H9 (cell line): Measurements from ENCODE around the gene GRWD1. TPM values are rescaled to one million over a fixed set of nuclear protein-coding genes. Genes with fewer than 3 reads are reported as not detected.
A peak's percentile ranks its signal among the peaks of the same experiment; 100 is the strongest.

ENCODE experiments used
- DNase-seq: peaks from one replicate; pipeline ENCODE4 v3.0.0-alpha.2; 2017
- H2AFZ ChIP-seq: one replicate; pipeline ENCODE4 v1.6.1; 2013; ENCODE audit warnings: mild to moderate bottlenecking, low read length, control low read depth, moderate library complexity
- H2AK5ac ChIP-seq: 2 replicates; pipeline ENCODE4 v1.6.1; 2013; ENCODE audit warnings: low read length, control low read depth, mixed read lengths; ENCODE audit not compliant: insufficient read length
- H2BK120ac ChIP-seq: one replicate; pipeline ENCODE4 v1.6.1; 2013; ENCODE audit warnings: low read depth, mild to moderate bottlenecking, low read length, control low read depth, inconsistent platforms; ENCODE audit not compliant: poor library complexity, severe bottlenecking
- H2BK12ac ChIP-seq: 2 replicates; pipeline ENCODE4 v1.6.1; 2013; ENCODE audit warnings: low read length, control low read depth, mixed read lengths, low read depth; ENCODE audit not compliant: insufficient read length
- H2BK15ac ChIP-seq: 2 replicates; pipeline ENCODE4 v1.6.1; 2013; ENCODE audit warnings: low read depth, low read length, control low read depth
- H2BK20ac ChIP-seq: one replicate; pipeline ENCODE4 v1.6.1; 2013; ENCODE audit warnings: low read depth, mild to moderate bottlenecking, low read length, control low read depth, inconsistent platforms; ENCODE audit not compliant: poor library complexity, severe bottlenecking
- H2BK5ac ChIP-seq: 2 replicates; pipeline ENCODE4 v1.6.1; 2013; ENCODE audit warnings: low read length, control low read depth, mixed read lengths; ENCODE audit not compliant: insufficient read length
- H3K14ac ChIP-seq: 2 replicates; pipeline ENCODE4 v1.6.1; 2013; ENCODE audit warnings: low read length, control low read depth; ENCODE audit not compliant: insufficient read depth
- H3K18ac ChIP-seq: 2 replicates; pipeline ENCODE4 v1.6.1; 2013; ENCODE audit warnings: low read depth, mild to moderate bottlenecking, mixed read lengths, low read length, control low read depth; ENCODE audit not compliant: insufficient read length
- H3K23ac ChIP-seq: 2 replicates; pipeline ENCODE4 v1.6.1; 2013; ENCODE audit warnings: low read length, control low read depth, mixed read lengths, low read depth; ENCODE audit not compliant: insufficient read length
- H3K23me2 ChIP-seq: 2 replicates; pipeline ENCODE4 v1.6.1; 2013; ENCODE audit warnings: low read depth, mild to moderate bottlenecking, mixed read lengths, low read length, control low read depth; ENCODE audit not compliant: insufficient read length, poor library complexity, severe bottlenecking
- H3K27ac ChIP-seq: 2 replicates; pipeline ENCODE4 v1.5.1; 2013; ENCODE audit warnings: low read length, control low read depth, mixed read lengths, low read depth; ENCODE audit not compliant: insufficient read length
- H3K27me3 ChIP-seq: 2 replicates; pipeline ENCODE4 v1.6.1; 2013; ENCODE audit warnings: low read length, control low read depth, inconsistent platforms; ENCODE audit not compliant: insufficient read depth
- H3K4ac ChIP-seq: 2 replicates; pipeline ENCODE4 v1.6.1; 2013; ENCODE audit warnings: low read depth, mild to moderate bottlenecking, control low read depth, inconsistent platforms, low read length, moderate library complexity
- H3K4me1 ChIP-seq: 2 replicates; pipeline ENCODE4 v1.6.1; 2013; ENCODE audit warnings: low read length, control low read depth, inconsistent platforms; ENCODE audit not compliant: insufficient read depth
- H3K4me2 ChIP-seq: 2 replicates; pipeline ENCODE4 v1.6.1; 2013; ENCODE audit warnings: low read length, control low read depth, mixed read lengths; ENCODE audit not compliant: insufficient read length, insufficient read depth
- H3K56ac ChIP-seq: 2 replicates; pipeline ENCODE4 v1.6.1; 2013; ENCODE audit warnings: low read depth, mild to moderate bottlenecking, mixed read lengths, low read length, control low read depth; ENCODE audit not compliant: insufficient read length
- H3K79me1 ChIP-seq: 2 replicates; pipeline ENCODE4 v1.6.1; 2013; ENCODE audit warnings: low read depth, mild to moderate bottlenecking, moderate library complexity, low read length, control low read depth, inconsistent platforms; ENCODE audit not compliant: insufficient read depth, poor library complexity, severe bottlenecking
- H3K79me2 ChIP-seq: 2 replicates; pipeline ENCODE4 v1.6.1; 2013; ENCODE audit warnings: low read length, control low read depth, inconsistent platforms; ENCODE audit not compliant: insufficient read depth
- H3K9ac ChIP-seq: 2 replicates; pipeline ENCODE4 v1.6.1; 2013; ENCODE audit warnings: low read length, control low read depth, mixed read lengths; ENCODE audit not compliant: insufficient read length; ENCODE audit errors: extremely low read depth
- H3K9me3 ChIP-seq: one replicate; pipeline ENCODE4 v1.6.1; 2013; ENCODE audit warnings: low read depth, low read length, inconsistent platforms; ENCODE audit not compliant: control insufficient read depth
- H3T11ph ChIP-seq: one replicate; pipeline ENCODE4 v1.6.1; 2013; ENCODE audit warnings: mild to moderate bottlenecking, low read length, control low read depth, inconsistent platforms
- H4K20me1 ChIP-seq: one replicate; pipeline ENCODE4 v1.6.1; 2013; ENCODE audit not compliant: control insufficient read depth, insufficient read length, insufficient read depth
- H4K5ac ChIP-seq: 2 replicates; pipeline ENCODE4 v1.6.1; 2013; ENCODE audit warnings: low read depth, mild to moderate bottlenecking, mixed read lengths, low read length, control low read depth; ENCODE audit not compliant: insufficient read length
- H4K8ac ChIP-seq: replicated peaks from 2 replicates; pipeline ENCODE4 v1.6.1; 2013; ENCODE audit warnings: low read length, control low read depth, mixed read lengths, low read depth; ENCODE audit not compliant: insufficient read length
- H4K91ac ChIP-seq: 2 replicates; pipeline ENCODE4 v1.6.1; 2013; ENCODE audit warnings: low read depth, mild to moderate bottlenecking, moderate library complexity, mixed read lengths, low read length, control low read depth; ENCODE audit not compliant: insufficient read length
- H3K27ac Mint-ChIP-seq, 3 experiments: 2 replicates in 2 of 3; 3 replicates in 1 of 3; pipeline ENCODE4 v1.8.0; 2020 to 2021; ENCODE audit warnings: mixed read lengths in 3 of 3, mild to moderate bottlenecking in 1 of 3, moderate library complexity in 1 of 3
- H3K27me3 Mint-ChIP-seq: 2 replicates; pipeline ENCODE4 v1.8.0; 2021; ENCODE audit warnings: low read depth, mild to moderate bottlenecking, moderate library complexity, mixed read lengths
- H3K36me3 Mint-ChIP-seq, 3 experiments: 2 replicates in 2 of 3; 3 replicates in 1 of 3; pipeline ENCODE4 v1.8.0; 2020 to 2021; ENCODE audit warnings: low read depth in 3 of 3, mixed read lengths in 3 of 3; ENCODE audit not compliant: insufficient read depth in 1 of 3
- H3K4me1 Mint-ChIP-seq, 2 experiments: 2 replicates each; pipeline ENCODE4 v1.8.0; 2020; ENCODE audit warnings: mixed read lengths in 2 of 2
- H3K4me3 Mint-ChIP-seq, 2 experiments: 2 replicates in 1 of 2; 3 replicates in 1 of 2; pipeline ENCODE4 v1.8.0; 2020 to 2021; ENCODE audit warnings: mild to moderate bottlenecking in 2 of 2, mixed read lengths in 2 of 2, moderate library complexity in 1 of 2
- H3K9me3 Mint-ChIP-seq, 2 experiments: 2 replicates in 1 of 2; 3 replicates in 1 of 2; pipeline ENCODE4 v1.8.0; 2020; ENCODE audit warnings: mild to moderate bottlenecking in 2 of 2, mixed read lengths in 2 of 2, moderate library complexity in 1 of 2
- CTCF ChIP-seq: fragments of 200-600 bp; sonication (generic); conservative IDR thresholded peaks from 3 replicates; pipeline ENCODE4 v1.8.0; 2021; ENCODE audit warnings: antibody characterized with exemption, mild to moderate bottlenecking
- WGBS: extraction: QIAGEN DNeasy Blood & Tissue Kit; methylation state at CpG from one replicate; pipeline ENCODE4 v1.1.7; 2013; ENCODE audit warnings: missing lambda C conversion rate, low lambda C conversion rate, mixed read lengths; ENCODE audit not compliant: insufficient read length; ENCODE audit errors: extremely low coverage; 5-methylcytosine and 5-hydroxymethylcytosine counted together
- total RNA-seq: library from RNA; stranded (reverse); gene quantifications from 2 replicates; pipeline ENCODE4 v1.2.1, GENCODE V29; 2021

The GRWD1 gene
- total RNA-seq, 1 experiment from 2014 or later = 92.0 TPM

GRCh38 chr19:48413879-48414587 is 31.8 kb upstream of the GRWD1 start:
- Histone ChIP-seq H3K56ac (no peak overlapping the region), H2BK15ac (no peak overlapping the region), H3K23ac (no peak overlapping the region), H2BK12ac (no peak overlapping the region), H3K14ac (no peak overlapping the region), H3K79me2 (no peaks in the 10 kb centered on the region; the same call in 1 of the 2 replicates), H3K4me2 (no peak overlapping the region), H4K8ac (no peak overlapping the region), H4K5ac (no peak overlapping the region), H3T11ph (no peak overlapping the region), H3K9me3 (no peaks in the 10 kb centered on the region), H2AFZ (no peak overlapping the region), H2BK120ac (no peak overlapping the region), H3K27ac (no peak overlapping the region), H3K4me1 (peaks cover 3% of the 10 kb centered on the region; the same call in 1 of the 2 replicates), H3K9ac (no peak overlapping the region), H3K79me1 (no peaks in the 10 kb centered on the region), H3K18ac (no peak overlapping the region), H2AK5ac (no peak overlapping the region), H2BK5ac (no peak overlapping the region), H3K27me3 (no peaks in the 10 kb centered on the region), H3K4ac (no peak overlapping the region), H3K23me2 (no peaks in the 10 kb centered on the region), H2BK20ac (no peak overlapping the region), H4K20me1 (no peaks in the 10 kb centered on the region), H4K91ac (no peak overlapping the region)
- Mint-ChIP-seq H3K27me3 (no peaks in the 10 kb centered on the region), H3K4me1 (peaks cover 19 to 30% of the 10 kb centered on the region in 2 experiments), H3K4me3 (peak overlapping the region; percentile 80 to 87), H3K36me3 (peaks cover 0 to 15% (median 9%) of the 10 kb centered on the region in 3 experiments; a peak in 4 of 7 replicates), H3K27ac (peak overlapping the region in 2 of 3 experiments; percentile 56 to 98; a peak in 4 of 7 replicates), H3K9me3 (no peaks in the 10 kb centered on the region)
- no peak for TF ChIP-seq CTCF
- no CpG with 5 or more reads among the region's 24 CpGs for WGBS
- peak; percentile 68 for DNase-seq
